ENCODE data around the gene STXBP5L.

STXBP5L gene

GRCh38 chr3:121399820-121400219 lies 491.8 kb downstream of the STXBP5L start:
- CTCF ChIA-PET, result no interaction called here
- no peak overlapping the region for H3K27ac ChIP-seq
- no peak for TF ChIP-seq CTCF (conservative IDR thresholded peaks at IDR 0.05; ENCODE audit: low read depth)
- POLR2A ChIA-PET (ENCODE audit: low non-redundant PET), result no interaction called here
- no peak for DNase-seq (ENCODE audit: low spot score)

GRCh38 chr3:121405631-121406030 lies 497.6 kb downstream of the STXBP5L start:
- CTCF ChIA-PET, result no interaction called here
- no peak overlapping the region for H3K27ac ChIP-seq
- no peak for DNase-seq (ENCODE audit: low spot score)
- POLR2A ChIA-PET (ENCODE audit: low non-redundant PET), result no interaction called here
- TF ChIP-seq CTCF (conservative IDR thresholded peaks at IDR 0.05; ENCODE audit: low read depth), result no peak

GRCh38 chr3:121411523-121411922 lies 503.5 kb downstream of the STXBP5L start:
- CTCF ChIA-PET, result no interaction called here
- no peak for TF ChIP-seq CTCF (conservative IDR thresholded peaks at IDR 0.05; ENCODE audit: low read depth)
- no peak overlapping the region for H3K27ac ChIP-seq
- POLR2A ChIA-PET (ENCODE audit: low non-redundant PET), result no interaction called here
- DNase-seq (ENCODE audit: low spot score), result no peak

- DNase-seq (ENCODE audit: low spot score), result no peak
- POLR2A ChIA-PET (ENCODE audit: low non-redundant PET), result no interaction called here
- no peak for TF ChIP-seq CTCF (conservative IDR thresholded peaks at IDR 0.05; ENCODE audit: low read depth)
- H3K27ac ChIP-seq, result no peak overlapping the region
- CTCF ChIA-PET, result no interaction called here
Measured at GRCh38 chr3:121414924-121415323, 506.9 kb downstream of the STXBP5L start.

- POLR2A ChIA-PET (ENCODE audit: low non-redundant PET), result no interaction called here
- DNase-seq (ENCODE audit: low spot score), result no peak
- H3K27ac ChIP-seq, result no peak overlapping the region
- CTCF ChIA-PET, result interaction anchor here (0.6 kb wide), 1 partner anchor 149 kb away, joined by 4 read pairs; no protein-coding TSS in a partner anchor
- no peak for TF ChIP-seq CTCF (conservative IDR thresholded peaks at IDR 0.05; ENCODE audit: low read depth)
Measured at GRCh38 chr3:121418182-121418581, 510.2 kb downstream of the STXBP5L start.

GRCh38 chr3:121424549-121424948 lies 516.5 kb downstream of the STXBP5L start:
- ChIA-PET CTCF (no interaction called here), POLR2A (ENCODE audit: low non-redundant PET) (no interaction called here)
- H3K27ac ChIP-seq, result no peak overlapping the region
- TF ChIP-seq CTCF (conservative IDR thresholded peaks at IDR 0.05; ENCODE audit: low read depth), result no peak
- no peak for DNase-seq (ENCODE audit: low spot score)

GRCh38 chr3:121430664-121431215 lies 522.7 kb downstream of the STXBP5L start:
- no peak for TF ChIP-seq CTCF (conservative IDR thresholded peaks at IDR 0.05; ENCODE audit: low read depth)
- DNase-seq (ENCODE audit: low spot score), result no peak
- no peak overlapping the region for H3K27ac ChIP-seq
- POLR2A ChIA-PET (ENCODE audit: low non-redundant PET), result no interaction called here
- CTCF ChIA-PET, result no interaction called here
